Stimulated activated naive CD8-positive, alpha-beta T cell treated with anti-CD3 and anti-CD28 coated beads, Interleukin-15, amount 100 ng/mL, for 72 hours (primary cell): ENCODE results near the gene RAI1.
A peak's percentile ranks its signal among the peaks of the same experiment; 100 is the strongest.

Experiments used
- ATAC-seq: fragments of 150-1000 bp; cut with Tn5 transposase; 2 replicates; pipeline ENCODE4 v1.10.0; 2021; ENCODE audit warnings: mild to moderate bottlenecking, moderate library complexity
- DNase-seq, 2 donors: peaks; one replicate each; pipeline ENCODE4 v3.0.0; 2021 to 2022
- H3K27ac Mint-ChIP-seq, 2 donors: one replicate each; pipeline ENCODE4 v1.8.0; 2022; ENCODE audit warnings: mild to moderate bottlenecking in 2 of 2, mixed read lengths in 2 of 2, moderate library complexity in 2 of 2
- H3K27me3 Mint-ChIP-seq: one replicate; pipeline ENCODE4 v1.8.0; 2022; ENCODE audit warnings: mixed read lengths
- H3K4me1 Mint-ChIP-seq: one replicate; pipeline ENCODE4 v1.8.0; 2022; ENCODE audit warnings: mild to moderate bottlenecking, mixed read lengths
- H3K4me3 Mint-ChIP-seq, 2 donors: one replicate each; pipeline ENCODE4 v1.8.0; 2022; ENCODE audit warnings: mild to moderate bottlenecking in 2 of 2, mixed read lengths in 2 of 2, moderate library complexity in 1 of 2
- H3K9me3 Mint-ChIP-seq, 2 donors: one replicate each; pipeline ENCODE4 v1.8.0; 2022; ENCODE audit warnings: mixed read lengths in 2 of 2

RAI1 gene

GRCh38 chr17:17761894-17762743 is 80.9 kb downstream of the RAI1 start:
- ATAC-seq, result peak; percentile 29
- H3K27ac Mint-ChIP-seq, result peak overlapping the region; percentile 10 to 31

GRCh38 chr17:17762744-17763105 is 81.5 kb downstream of the RAI1 start:
- Mint-ChIP-seq H3K4me3 (no peak overlapping the region), H3K27me3 (no peaks in the 10 kb centered on the region), H3K4me1 (peaks cover 84% of the 10 kb centered on the region), H3K9me3 (no peaks in the 10 kb centered on the region), H3K27ac (no peak overlapping the region)
- ATAC-seq (no peak), DNase-seq (no peak)

More at GRCh38 chr17:17761894-17762743, 80.9 kb downstream of the RAI1 start:
- no peaks in the 10 kb centered on the region for H3K27me3 Mint-ChIP-seq
- DNase-seq, result no peak
- peaks cover 90% of the 10 kb centered on the region for H3K4me1 Mint-ChIP-seq
- peak overlapping the region in 1 of 2 donors; percentile 12 for H3K4me3 Mint-ChIP-seq
- H3K9me3 Mint-ChIP-seq, result no peaks in the 10 kb centered on the region

- no peak for ATAC-seq
- H3K9me3 Mint-ChIP-seq, result no peaks in the 10 kb centered on the region
- no peak for DNase-seq
- H3K27me3 Mint-ChIP-seq, result no peaks in the 10 kb centered on the region
- no peak overlapping the region for H3K27ac Mint-ChIP-seq
- H3K4me3 Mint-ChIP-seq, result no peak overlapping the region
- peaks cover 80% of the 10 kb centered on the region for H3K4me1 Mint-ChIP-seq
These were observed 81.9 kb downstream of the RAI1 start for GRCh38 chr17:17763136-17763535.

- Mint-ChIP-seq H3K27ac (no peak overlapping the region), H3K4me1 (peaks cover 78% of the 10 kb centered on the region), H3K27me3 (no peaks in the 10 kb centered on the region), H3K9me3 (no peaks in the 10 kb centered on the region), H3K4me3 (no peak overlapping the region)
- ATAC-seq (no peak), DNase-seq (no peak)
These were observed 82.5 kb downstream of the RAI1 start for GRCh38 chr17:17763734-17764133.

- DNase-seq (no peak), ATAC-seq (peak; percentile 39)
- H3K4me1 Mint-ChIP-seq, result peaks cover 73% of the 10 kb centered on the region
- H3K27ac Mint-ChIP-seq, result peak overlapping the region in 1 of 2 donors; percentile 90
- no peaks in the 10 kb centered on the region for H3K27me3 Mint-ChIP-seq
- H3K4me3 Mint-ChIP-seq, result no peak overlapping the region
- no peaks in the 10 kb centered on the region for H3K9me3 Mint-ChIP-seq
These were observed 84.3 kb downstream of the RAI1 start for GRCh38 chr17:17765359-17766076.

- Mint-ChIP-seq H3K9me3 (no peaks in the 10 kb centered on the region), H3K4me1 (peaks cover 71% of the 10 kb centered on the region), H3K27me3 (no peaks in the 10 kb centered on the region), H3K27ac (peak overlapping the region; percentile 90 to 96), H3K4me3 (peak overlapping the region; percentile 20 to 56)
- no peak for DNase-seq
- peak; percentile 57 for ATAC-seq
These were observed 85.0 kb downstream of the RAI1 start for GRCh38 chr17:17766077-17766743.

GRCh38 chr17:17766744-17767120 is 85.5 kb downstream of the RAI1 start:
- Mint-ChIP-seq H3K27ac (peak overlapping the region; percentile 90 to 96), H3K27me3 (no peaks in the 10 kb centered on the region), H3K4me3 (peak overlapping the region in 1 of 2 donors; percentile 56), H3K9me3 (no peaks in the 10 kb centered on the region), H3K4me1 (peaks cover 71% of the 10 kb centered on the region)
- ATAC-seq (no peak), DNase-seq (no peak)

- H3K9me3 Mint-ChIP-seq, result no peaks in the 10 kb centered on the region
- H3K4me1 Mint-ChIP-seq, result peaks cover 71% of the 10 kb centered on the region
These were observed 86.1 kb downstream of the RAI1 start for GRCh38 chr17:17767154-17767869.

GRCh38 chr17:17767887-17768418 is 86.7 kb downstream of the RAI1 start:
- no peak overlapping the region for H3K4me3 Mint-ChIP-seq
- no peak for DNase-seq
- no peaks in the 10 kb centered on the region for H3K9me3 Mint-ChIP-seq
- ATAC-seq, result no peak
- peaks cover 72% of the 10 kb centered on the region for H3K4me1 Mint-ChIP-seq
- no peak overlapping the region for H3K27ac Mint-ChIP-seq
- H3K27me3 Mint-ChIP-seq, result no peaks in the 10 kb centered on the region

More at GRCh38 chr17:17767154-17767869, 86.1 kb downstream of the RAI1 start:
- DNase-seq (no peak), ATAC-seq (no peak)
- Mint-ChIP-seq H3K27me3 (no peaks in the 10 kb centered on the region), H3K4me3 (no peak overlapping the region), H3K27ac (no peak overlapping the region)

- Mint-ChIP-seq H3K9me3 (no peaks in the 10 kb centered on the region), H3K27me3 (no peaks in the 10 kb centered on the region), H3K4me3 (no peak overlapping the region), H3K4me1 (peaks cover 72% of the 10 kb centered on the region), H3K27ac (peak overlapping the region in 1 of 2 donors; percentile 54)
- DNase-seq, result no peak
- ATAC-seq, result no peak
These were observed 87.3 kb downstream of the RAI1 start for GRCh38 chr17:17768424-17769088.

GRCh38 chr17:17769869-17770631 is 88.8 kb downstream of the RAI1 start:
- no peaks in the 10 kb centered on the region for H3K9me3 Mint-ChIP-seq
- no peaks in the 10 kb centered on the region for H3K27me3 Mint-ChIP-seq
- H3K4me1 Mint-ChIP-seq, result peaks cover 61% of the 10 kb centered on the region
- H3K27ac Mint-ChIP-seq, result peak overlapping the region in 1 of 2 donors; percentile 55
- no peak overlapping the region for H3K4me3 Mint-ChIP-seq
- ATAC-seq, result no peak
- DNase-seq, result no peak

GRCh38 chr17:17770632-17771044 is 89.4 kb downstream of the RAI1 start:
- Mint-ChIP-seq H3K27ac (no peak overlapping the region), H3K4me3 (no peak overlapping the region), H3K4me1 (peaks cover 55% of the 10 kb centered on the region), H3K9me3 (no peaks in the 10 kb centered on the region), H3K27me3 (no peaks in the 10 kb centered on the region)
- DNase-seq (no peak), ATAC-seq (no peak)

GRCh38 chr17:17771498-17772201 is 90.4 kb downstream of the RAI1 start:
- no peak for ATAC-seq
- H3K27ac Mint-ChIP-seq, result no peak overlapping the region
- no peaks in the 10 kb centered on the region for H3K9me3 Mint-ChIP-seq

More at GRCh38 chr17:17771498-17772201, 90.4 kb downstream of the RAI1 start:
- H3K27me3 Mint-ChIP-seq, result no peaks in the 10 kb centered on the region
- peaks cover 45% of the 10 kb centered on the region for H3K4me1 Mint-ChIP-seq
- H3K4me3 Mint-ChIP-seq, result no peak overlapping the region
- no peak for DNase-seq
